ENCODE measurements around the gene PRPSAP1.
"Not testable (repeated sequence)": the region's sequence is repeated elsewhere in the genome, so short reads cannot be mapped to it uniquely, and the experiment has no call there.

PRPSAP1 gene

DNA sequence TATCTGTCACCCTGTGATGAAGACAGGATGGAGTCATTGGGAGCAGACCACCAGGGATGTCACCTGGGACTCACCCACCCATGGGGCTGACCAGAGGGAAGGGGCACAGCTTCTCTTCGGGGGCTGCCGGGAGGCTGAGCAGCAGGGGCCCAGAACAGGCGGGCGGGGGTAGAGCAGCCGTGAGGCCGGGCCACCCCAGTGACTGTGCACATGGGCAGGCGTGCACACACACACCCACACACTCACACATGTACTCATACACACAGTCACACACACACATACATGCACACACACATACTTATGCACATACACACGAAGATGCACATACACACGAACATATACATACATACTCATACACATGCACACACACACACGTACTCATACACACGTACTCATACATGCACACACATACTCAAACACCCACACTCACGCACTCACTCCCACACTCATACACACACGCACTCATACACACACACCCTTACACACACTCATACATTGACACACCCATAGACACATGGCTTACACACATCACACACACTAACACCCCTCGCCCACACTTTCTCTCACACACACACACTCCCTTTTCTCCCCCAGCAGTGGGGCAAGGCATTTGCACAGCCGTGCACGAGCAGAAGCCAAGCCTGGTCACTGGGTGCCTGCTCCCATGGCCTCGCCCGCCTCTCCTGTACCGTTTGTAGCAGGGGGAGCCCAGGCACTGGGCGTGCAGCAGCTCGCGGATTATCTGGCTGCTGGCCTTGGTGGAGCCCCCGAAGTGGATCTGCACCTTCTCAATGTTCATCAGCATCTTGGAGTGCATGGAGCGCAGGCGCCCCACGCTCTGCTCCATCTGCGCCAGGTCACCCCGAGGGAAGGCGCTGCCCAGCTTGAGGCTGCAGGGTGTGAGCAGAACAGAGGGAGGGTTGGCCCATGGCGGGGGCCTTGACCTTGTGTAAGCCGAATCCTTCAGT lies 76.1 kb downstream of the PRPSAP1 start:
- DNase-seq: no peak

DNA sequence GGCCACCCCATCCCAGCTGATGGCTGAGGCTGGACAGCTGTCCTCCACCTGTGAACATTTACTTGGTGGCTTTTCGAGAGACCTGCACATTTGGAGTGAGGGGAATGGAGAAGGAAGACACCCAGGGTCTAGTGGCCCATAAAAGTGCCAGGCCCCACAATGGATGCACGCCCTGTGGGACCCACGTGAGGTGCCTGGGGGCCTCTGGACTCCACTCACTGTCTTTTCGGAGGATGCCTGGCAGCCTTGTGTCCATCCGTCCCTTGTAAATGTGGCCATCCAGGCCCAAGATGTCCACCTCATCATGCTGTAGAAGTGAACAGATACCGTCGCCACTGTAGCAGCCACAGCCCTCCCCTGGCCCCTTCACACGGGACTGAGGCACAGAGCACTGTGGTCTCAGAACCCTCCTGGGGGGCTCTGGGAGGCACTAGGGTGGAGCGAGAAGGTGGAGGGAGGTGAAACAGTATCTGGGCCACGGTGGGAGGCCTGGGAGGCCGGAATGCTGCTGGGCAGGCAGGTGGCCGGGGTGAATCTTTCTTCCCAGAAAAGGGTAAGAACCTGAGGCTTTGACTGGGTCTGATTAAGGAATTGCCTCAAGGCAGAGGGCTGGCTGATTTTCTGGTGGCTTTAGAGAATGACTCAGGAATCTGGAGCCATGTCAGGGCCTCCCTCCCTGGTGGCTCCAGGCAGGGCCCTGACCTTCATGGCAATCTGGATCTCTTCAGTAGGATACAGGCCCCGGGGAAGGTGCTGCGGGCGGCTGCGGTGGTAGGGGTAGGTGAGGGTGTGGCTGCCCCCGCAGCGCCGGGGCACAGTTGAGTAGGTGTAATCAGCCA lies 77.0 kb downstream of the PRPSAP1 start:
- no peak for DNase-seq

DNA sequence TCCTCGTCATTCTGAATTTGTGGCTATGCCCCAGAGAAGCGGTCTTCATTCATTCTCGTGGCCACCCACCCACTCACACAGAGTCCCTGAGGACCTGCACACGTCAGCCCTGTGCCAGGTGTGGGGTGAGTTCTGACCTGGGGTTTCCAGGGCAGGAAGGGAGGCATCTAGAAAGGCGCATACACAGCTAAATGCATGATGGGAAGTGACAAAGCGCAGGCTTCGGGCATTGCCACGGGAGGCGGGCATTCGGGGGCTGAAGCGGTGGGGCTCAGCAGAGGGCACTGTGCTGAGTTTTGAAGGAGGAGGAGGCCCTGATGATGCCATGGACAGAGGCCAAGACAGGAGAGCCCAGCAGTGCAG lies 77.7 kb downstream of the PRPSAP1 start:
- DNase-seq: no peak

DNA sequence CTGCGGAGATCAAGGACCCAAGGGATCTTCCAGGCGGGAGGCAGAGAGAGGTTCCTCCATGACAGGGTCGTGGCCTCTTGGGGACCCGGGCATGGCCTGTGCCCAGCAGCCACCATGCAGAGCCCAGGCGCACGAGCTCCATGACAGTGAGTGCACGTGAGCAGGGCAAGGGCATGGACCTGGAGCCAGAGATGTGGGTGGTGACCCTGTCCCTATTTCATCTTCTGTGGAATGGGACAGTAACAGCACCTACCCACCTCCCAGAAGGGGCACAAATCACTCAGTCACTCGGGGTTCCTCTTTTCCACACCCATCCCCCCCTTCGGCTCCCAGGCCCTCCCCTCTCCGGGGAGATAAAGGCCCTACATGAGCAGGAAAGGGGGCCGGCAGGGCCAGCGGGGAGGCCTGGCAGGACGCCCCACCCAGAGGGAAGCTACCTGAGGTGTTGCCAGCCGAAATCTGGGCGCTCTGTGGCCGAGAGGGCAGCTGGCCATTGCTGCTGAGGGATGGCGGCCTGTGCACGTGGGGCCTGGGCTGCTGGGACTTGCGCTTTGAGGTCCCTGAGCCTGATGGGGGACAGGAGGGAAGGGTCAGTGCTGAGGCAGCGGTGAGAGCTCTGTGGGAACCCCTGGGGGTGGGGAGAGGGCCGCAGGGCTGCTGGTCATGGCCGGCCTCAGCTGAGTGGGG lies 78.2 kb downstream of the PRPSAP1 start:
- DNase-seq: no peak

GRCh38 chr17:76274112-76274956 lies 79.4 kb downstream of the PRPSAP1 start:
- DNase-seq: no peak

DNA sequence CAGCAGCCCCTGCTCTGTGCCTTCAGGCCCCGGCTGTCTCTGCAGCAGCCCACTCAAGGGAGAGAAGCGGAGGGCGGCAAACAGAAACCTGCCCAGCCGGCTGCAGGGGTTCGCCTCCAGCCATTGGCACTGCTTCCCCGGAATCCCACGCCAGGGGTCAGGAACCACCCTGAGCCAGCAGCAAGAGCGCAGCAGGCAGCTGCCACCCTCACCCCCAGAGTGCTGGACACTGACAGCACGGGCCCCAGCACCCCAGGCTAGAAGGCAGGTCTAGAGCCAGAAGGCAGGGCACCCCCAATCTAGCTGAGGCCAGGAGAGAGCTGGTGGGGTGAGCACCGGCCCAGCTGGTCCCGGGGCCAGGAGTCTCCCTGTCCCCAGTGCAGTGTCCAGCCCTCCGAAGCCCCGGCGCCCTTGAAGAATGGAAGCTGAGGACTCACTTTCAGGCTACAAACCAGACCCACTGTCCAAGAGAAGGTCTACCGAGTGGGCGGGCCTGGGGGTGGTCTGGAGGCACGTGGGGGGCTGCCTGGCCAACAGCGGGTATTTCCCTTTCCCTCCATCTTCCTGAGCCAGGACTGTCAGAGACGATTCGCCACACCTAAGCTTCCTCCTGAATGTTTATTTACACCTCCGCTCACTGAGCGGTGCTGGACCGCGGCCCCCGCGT lies 80.1 kb downstream of the PRPSAP1 start:
- DNase-seq: no peak

- DNase-seq: peak; percentile 75 to 85 (median 84)
Observed at GRCh38 chr17:76272541-76273444, 80.9 kb downstream of the PRPSAP1 start.

GRCh38 chr17:76271669-76272540 lies 81.8 kb downstream of the PRPSAP1 start:
- peak in 1 of 4 experiments; percentile 24 for DNase-seq

- no peak for DNase-seq
Observed at GRCh38 chr17:76270770-76271668, 82.7 kb downstream of the PRPSAP1 start.

DNA sequence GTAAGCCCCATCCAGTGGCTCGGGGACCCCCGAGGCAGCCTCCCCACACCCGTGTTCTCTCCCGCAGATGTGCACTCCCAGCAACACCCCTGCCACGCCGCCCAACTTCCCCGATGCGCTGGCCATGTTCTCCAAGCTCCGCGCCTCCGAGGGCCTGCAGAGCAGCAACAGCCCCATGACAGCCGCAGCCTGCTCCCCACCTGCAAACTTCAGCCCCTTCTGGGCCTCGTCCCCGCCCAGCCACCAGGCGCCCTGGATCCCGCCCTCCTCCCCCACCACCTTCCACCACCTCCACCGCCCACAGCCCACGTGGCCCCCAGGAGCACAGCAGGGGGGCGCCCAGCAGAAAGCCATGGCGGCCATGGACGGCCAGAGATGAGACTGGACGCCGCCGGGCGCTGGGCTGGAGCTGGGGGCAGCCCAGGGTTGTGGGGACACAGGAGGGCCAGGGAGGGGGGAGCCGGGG lies 83.6 kb downstream of the PRPSAP1 start:
- DNase-seq: no peak

GRCh38 chr17:76268991-76269981 lies 84.4 kb downstream of the PRPSAP1 start:
- no peak for DNase-seq

DNA sequence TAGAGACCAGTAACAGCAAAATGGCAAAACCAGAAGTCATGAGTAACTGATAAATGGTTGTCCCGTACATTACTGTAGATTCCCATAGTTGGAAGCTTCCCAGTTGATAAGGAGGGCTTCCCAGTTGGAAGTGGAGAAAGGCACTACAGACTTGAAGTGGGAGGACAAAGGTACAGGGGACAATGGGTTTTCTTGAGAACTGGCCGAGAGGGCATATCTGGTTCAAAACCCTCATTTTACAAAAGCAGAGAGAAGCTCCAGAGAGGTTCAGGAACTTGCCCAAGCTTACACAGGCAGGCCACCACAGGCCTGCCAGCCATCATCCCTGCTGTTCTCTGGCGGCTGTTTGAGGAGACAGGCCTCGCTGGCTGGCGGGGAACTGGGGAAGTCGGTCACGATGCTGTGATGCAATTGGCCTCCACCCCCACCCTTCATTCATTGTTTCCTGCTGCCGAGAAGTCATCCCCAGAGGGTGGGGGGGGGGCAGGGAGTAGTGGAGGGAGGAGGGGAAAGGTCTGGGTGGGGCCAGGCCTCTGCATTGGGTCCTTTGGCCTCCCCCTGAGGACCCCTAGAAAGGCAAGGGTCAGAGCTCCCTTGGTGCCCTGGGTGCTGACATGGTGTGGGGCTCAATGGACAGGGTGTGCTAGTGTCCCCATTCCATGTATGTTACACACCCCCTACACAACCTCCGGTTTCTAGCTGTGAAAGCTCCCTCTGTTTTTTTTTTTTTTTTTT lies 85.5 kb downstream of the PRPSAP1 start:
- DNase-seq: peak; percentile 92 to 96 (median 95)

DNA sequence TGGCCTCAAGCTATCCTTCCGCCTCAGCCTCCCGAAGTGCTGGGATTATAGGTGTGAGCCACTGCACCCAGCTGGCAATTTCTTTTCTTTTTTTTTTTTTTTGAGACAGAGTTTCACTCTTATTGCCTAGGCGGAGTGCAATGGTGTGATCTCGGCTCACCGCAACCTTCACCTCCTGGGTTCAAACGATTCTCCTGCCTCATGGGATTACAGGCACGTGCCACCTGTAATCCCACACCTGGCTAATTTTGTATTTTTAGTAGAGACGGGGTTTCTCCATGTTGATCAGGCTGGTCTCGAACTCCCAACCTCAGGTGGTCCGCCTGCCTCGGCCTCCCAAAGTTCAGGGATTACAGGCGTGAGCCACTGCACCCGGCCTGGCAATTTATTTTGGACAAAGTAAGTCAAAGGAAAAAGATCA lies 86.1 kb downstream of the PRPSAP1 start:
- DNase-seq: not testable (repeated sequence)

GRCh38 chr17:76267051-76267576 lies 86.6 kb downstream of the PRPSAP1 start:
- DNase-seq: no peak

DNA sequence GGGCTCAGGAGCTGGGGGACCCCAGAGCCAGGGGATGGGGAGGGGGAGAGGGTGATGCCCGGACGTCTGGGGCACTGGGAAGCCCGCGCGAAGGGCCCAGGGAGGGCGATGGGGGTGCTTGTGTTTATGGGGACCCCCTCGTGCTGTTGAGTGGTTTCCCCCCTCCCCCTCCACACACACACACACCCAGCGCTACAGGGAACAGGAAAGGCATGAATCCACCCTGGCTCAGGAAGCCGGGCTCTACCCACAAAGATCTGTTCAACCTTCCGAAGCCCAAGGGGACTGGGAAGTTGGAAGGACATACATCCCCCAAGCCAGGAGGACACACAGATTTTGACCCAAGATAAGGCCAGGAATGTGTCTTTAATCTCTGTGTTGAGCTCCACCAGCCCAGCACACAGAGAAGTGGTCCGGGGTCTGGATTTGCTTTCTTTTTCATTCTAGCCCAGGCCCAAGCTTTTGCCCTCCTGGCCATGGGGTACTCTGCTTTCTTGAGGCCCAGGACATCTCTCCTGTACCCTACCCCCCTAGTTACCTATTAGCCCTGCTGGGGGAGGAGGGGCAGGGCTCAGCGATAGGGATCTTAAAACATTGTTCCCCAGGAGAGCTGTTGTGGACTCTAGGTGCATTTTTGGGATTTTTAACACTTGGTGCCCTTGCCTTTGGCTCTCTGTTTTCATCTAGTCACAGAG lies 87.3 kb downstream of the PRPSAP1 start:
- peak; percentile 47 to 61 (median 56) for DNase-seq

Data from suppressor macrophage (primary cell).